GM12892 (cell line): ENCODE measurements around the gene FLT4.

Experiments
- POLR2A ChIP-seq: IDR thresholded peaks from 2 replicates; pipeline ENCODE4 v1.6.1; 2011; ENCODE audit warnings: low read depth, low read length, control low read depth
- TAF1 ChIP-seq: IDR thresholded peaks from 2 replicates; pipeline ENCODE4 v1.6.1; 2011; ENCODE audit warnings: low read depth, mild to moderate bottlenecking, control low read depth, low read length, borderline replicate concordance

DNA sequence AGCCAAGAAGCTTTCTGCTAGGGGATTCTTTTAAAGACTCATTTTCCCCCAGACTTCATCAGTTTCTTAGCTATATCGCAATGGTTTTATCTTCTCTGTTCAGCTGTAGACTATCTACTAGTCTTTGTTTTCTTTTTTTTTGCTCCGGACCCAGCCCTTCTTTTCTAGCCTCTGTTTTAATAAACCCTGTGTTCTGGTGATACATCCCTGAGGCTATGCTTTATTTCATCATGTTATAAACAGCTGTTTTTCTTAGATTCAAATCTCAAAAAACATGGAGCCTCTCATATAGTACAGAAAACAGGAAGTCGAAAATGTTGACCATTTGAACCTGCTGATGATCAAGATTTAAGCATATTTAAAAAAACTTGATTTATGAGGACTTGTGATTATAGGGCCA, 95.9 kb downstream of the FLT4 start:
- TF ChIP-seq POLR2A (no peak), TAF1 (no peak)
